Keratinocyte (primary cell): ENCODE data around the gene OSR1. TPM values are rescaled to one million over a fixed set of nuclear protein-coding genes. Genes with fewer than 3 reads are reported as not detected.

Experiments used
- DNase-seq: peaks from one replicate; pipeline ENCODE4 v3.0.0-alpha.2; 2011; ENCODE audit warnings: low read depth, missing footprints, low spot score
- FAIRE-seq: peaks from 2 replicates; lab custom pipeline; 2011; peaks lifted over from hg19 to GRCh38; lab: Jason Lieb, UNC
- H2AFZ ChIP-seq: 2 replicates; pipeline ENCODE4 v1.6.0; 2012; ENCODE audit warnings: low read length, control low read depth, inconsistent platforms; ENCODE audit not compliant: control insufficient read depth
- H3K27ac ChIP-seq: 2 replicates; pipeline ENCODE4 v1.5.1; 2011; ENCODE audit warnings: low read length; ENCODE audit not compliant: control insufficient read depth, insufficient read depth
- H3K27me3 ChIP-seq: 3 replicates; pipeline ENCODE4 v1.6.0; 2011; ENCODE audit warnings: low read length; ENCODE audit not compliant: control insufficient read depth, insufficient read depth; ENCODE audit errors: extremely low read depth
- H3K36me3 ChIP-seq, 2 experiments: 2 replicates in 1 of 2; 3 replicates in 1 of 2; pipeline ENCODE4 v1.5.1; 2011; ENCODE audit warnings: low read length in 2 of 2, mild to moderate bottlenecking in 1 of 2; ENCODE audit not compliant: control insufficient read depth in 2 of 2, insufficient read depth in 2 of 2; ENCODE audit errors: extremely low read depth in 1 of 2
- H3K4me1 ChIP-seq: 3 replicates; pipeline ENCODE4 v1.5.1; 2011; ENCODE audit warnings: low read length; ENCODE audit not compliant: control insufficient read depth, insufficient read depth; ENCODE audit errors: extremely low read depth
- H3K4me2 ChIP-seq: 3 replicates; pipeline ENCODE4 v1.6.0; 2011; ENCODE audit warnings: low read depth, low read length; ENCODE audit not compliant: control insufficient read depth, insufficient read depth; ENCODE audit errors: extremely low read depth
- H3K4me3 ChIP-seq, 3 experiments: fragments of 200-600 bp in 1 of 3; sonication (generic) in 1 of 3; 2 replicates in 2 of 3; 3 replicates in 1 of 3; pipeline ENCODE4 v1.5.1; 2011 to 2016; ENCODE audit warnings: low read length in 3 of 3, mild to moderate bottlenecking in 3 of 3, control low read depth in 2 of 3, inconsistent platforms in 1 of 3, low read depth in 1 of 3, mixed read lengths in 1 of 3, mixed run types in 1 of 3, moderate library complexity in 1 of 3; ENCODE audit not compliant: control insufficient read depth in 2 of 3, insufficient read depth in 2 of 3; ENCODE audit errors: extremely low read depth in 1 of 3
- H3K79me2 ChIP-seq: 2 replicates; pipeline ENCODE4 v1.6.0; 2012; ENCODE audit warnings: low read length; ENCODE audit not compliant: control insufficient read depth, insufficient read depth
- H3K9ac ChIP-seq: 3 replicates; pipeline ENCODE4 v1.6.0; 2011; ENCODE audit warnings: low read length; ENCODE audit not compliant: control insufficient read depth, insufficient read depth; ENCODE audit errors: extremely low read depth
- H3K9me1 ChIP-seq: 3 replicates; pipeline ENCODE4 v1.6.0; 2011; ENCODE audit warnings: low read length; ENCODE audit not compliant: control insufficient read depth, insufficient read depth; ENCODE audit errors: extremely low read depth
- H3K9me3 ChIP-seq: 2 replicates; pipeline ENCODE4 v1.5.1; 2012; ENCODE audit warnings: low read depth, low read length; ENCODE audit not compliant: control insufficient read depth
- H4K20me1 ChIP-seq: 3 replicates; pipeline ENCODE4 v1.6.0; 2011; ENCODE audit warnings: low read length; ENCODE audit not compliant: control insufficient read depth, insufficient read depth; ENCODE audit errors: extremely low read depth
- EZH2 ChIP-seq: IDR thresholded peaks from one replicate; pipeline ENCODE4 v1.6.1; 2012; ENCODE audit warnings: inconsistent platforms, mild to moderate bottlenecking, low read length, moderate library complexity
- dilution Hi-C: fragments of 300-500 bp; cut with MboI; formaldehyde crosslinking; loops from one replicate; pipeline ENCODE4 v1.7.0; 2020; ENCODE audit warnings: low sequenced_read_pairs; ENCODE audit not compliant: extremely low pct_ligation_motif_present
- polyA plus RNA-seq, 5 experiments: library from polyadenylated mRNA; depleted of rRNA in 3 of 5; stranded (reverse) in 3 of 5; stranded (forward) in 1 of 5; unstranded in 1 of 5; fragments of >200 nt; gene quantifications; 1 replicate in 1 of 5; 2 replicates in 3 of 5; 3 replicates in 1 of 5; pipeline versions ENCODE4 v1.2.1 to v1.2.3, GENCODE V29; 2011 to 2012; ENCODE audit warnings: missing spikeins in 2 of 5, low read depth in 1 of 5, low replicate concordance in 1 of 5
- TF ChIP-seq, protein P1 (sequence below), 3 experiments: IDR thresholded peaks in 1 of 3; conservative IDR thresholded peaks in 1 of 3; optimal IDR thresholded peaks in 1 of 3; 2 replicates in 2 of 3; 3 replicates in 1 of 3; pipeline versions ENCODE3 to v1.5.1; 2011; ENCODE audit warnings: low read length in 3 of 3, mild to moderate bottlenecking in 3 of 3, moderate library complexity in 2 of 3, control low read depth in 1 of 3, inconsistent platforms in 1 of 3; ENCODE audit not compliant: insufficient read depth in 2 of 3; ENCODE audit errors: extremely low read depth in 1 of 3

The OSR1 gene
- polyA plus RNA-seq, 1 donor (not counting 4 experiments of a cell fraction or from before 2014, with no cell fraction given) = 0.09 TPM

DNA sequence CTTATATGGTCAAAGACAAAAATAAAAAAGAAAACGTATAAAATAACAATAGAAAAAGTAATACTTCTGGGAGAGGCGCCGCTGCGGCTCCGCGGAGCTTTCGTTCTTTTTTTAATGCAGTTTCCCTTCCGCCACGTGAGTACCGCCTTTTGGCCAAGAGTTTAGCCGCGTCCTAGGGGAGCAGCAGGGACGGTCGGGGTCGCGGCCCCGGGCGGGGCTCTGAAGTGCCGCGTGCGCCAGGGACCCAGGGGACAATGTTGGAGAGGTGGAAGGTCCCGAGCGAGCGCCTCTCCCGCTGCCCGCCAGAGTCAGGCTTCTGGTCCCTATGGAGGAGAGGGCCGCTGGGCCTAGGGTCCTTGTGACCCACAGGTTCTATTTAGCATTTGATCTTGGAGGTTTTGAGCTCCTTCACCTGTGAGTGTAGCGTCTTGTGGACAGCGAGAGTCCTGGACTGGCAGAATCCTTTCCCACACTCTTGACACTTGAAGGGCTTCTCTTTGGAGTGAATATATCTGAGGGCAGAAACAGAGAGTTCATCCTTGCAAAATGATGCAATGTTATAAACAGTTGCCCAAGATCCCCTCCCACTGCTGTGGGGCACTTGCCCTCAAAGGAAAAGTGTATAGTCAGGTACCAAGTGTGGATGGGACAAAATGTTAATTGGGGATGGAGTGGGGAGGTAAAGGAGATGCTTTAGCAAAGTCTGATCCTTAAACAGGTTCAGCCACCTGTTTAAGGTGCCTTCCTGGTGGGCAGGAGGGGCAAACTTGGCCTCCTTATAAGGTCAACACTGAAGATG is 6.3 kb downstream of the OSR1 start:
- no peak overlapping the region for H3K27ac ChIP-seq
- H3K36me3 ChIP-seq = no peaks in the 10 kb centered on the region
- dilution Hi-C loops = loop anchor here (25.0 kb wide), 1 partner anchor 510 kb away; no protein-coding TSS in a partner anchor
- peak overlapping the region in 2 of 3 experiments; percentile 9 to 41 for H3K4me3 ChIP-seq
- DNase-seq (no peak), FAIRE-seq (no peak)
- H3K9ac ChIP-seq = no peak overlapping the region
- TF ChIP-seq, protein P1, sequence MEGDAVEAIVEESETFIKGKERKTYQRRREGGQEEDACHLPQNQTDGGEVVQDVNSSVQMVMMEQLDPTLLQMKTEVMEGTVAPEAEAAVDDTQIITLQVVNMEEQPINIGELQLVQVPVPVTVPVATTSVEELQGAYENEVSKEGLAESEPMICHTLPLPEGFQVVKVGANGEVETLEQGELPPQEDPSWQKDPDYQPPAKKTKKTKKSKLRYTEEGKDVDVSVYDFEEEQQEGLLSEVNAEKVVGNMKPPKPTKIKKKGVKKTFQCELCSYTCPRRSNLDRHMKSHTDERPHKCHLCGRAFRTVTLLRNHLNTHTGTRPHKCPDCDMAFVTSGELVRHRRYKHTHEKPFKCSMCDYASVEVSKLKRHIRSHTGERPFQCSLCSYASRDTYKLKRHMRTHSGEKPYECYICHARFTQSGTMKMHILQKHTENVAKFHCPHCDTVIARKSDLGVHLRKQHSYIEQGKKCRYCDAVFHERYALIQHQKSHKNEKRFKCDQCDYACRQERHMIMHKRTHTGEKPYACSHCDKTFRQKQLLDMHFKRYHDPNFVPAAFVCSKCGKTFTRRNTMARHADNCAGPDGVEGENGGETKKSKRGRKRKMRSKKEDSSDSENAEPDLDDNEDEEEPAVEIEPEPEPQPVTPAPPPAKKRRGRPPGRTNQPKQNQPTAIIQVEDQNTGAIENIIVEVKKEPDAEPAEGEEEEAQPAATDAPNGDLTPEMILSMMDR (optimal IDR thresholded peaks at IDR 0.05 in 1 of 3, IDR thresholded peaks at IDR 0.05 in 1 of 3, conservative IDR thresholded peaks at IDR 0.05 in 1 of 3; ENCODE audit: extremely low read depth in 1 of 3, insufficient read depth in 2 of 3, low read length in 3 of 3) = no peak
- TF ChIP-seq EZH2 = peak; percentile 73
- H3K79me2 ChIP-seq = peaks cover 2% of the 10 kb centered on the region
- H4K20me1 ChIP-seq = no peaks in the 10 kb centered on the region
- no peaks in the 10 kb centered on the region for H3K9me3 ChIP-seq
- peak overlapping the region; percentile 45 for H3K4me2 ChIP-seq
- H3K9me1 ChIP-seq = no peaks in the 10 kb centered on the region
- H3K4me1 ChIP-seq = peaks cover 8% of the 10 kb centered on the region
- peaks cover 71% of the 10 kb centered on the region for H3K27me3 ChIP-seq
- H2AFZ ChIP-seq = no peak overlapping the region

DNA sequence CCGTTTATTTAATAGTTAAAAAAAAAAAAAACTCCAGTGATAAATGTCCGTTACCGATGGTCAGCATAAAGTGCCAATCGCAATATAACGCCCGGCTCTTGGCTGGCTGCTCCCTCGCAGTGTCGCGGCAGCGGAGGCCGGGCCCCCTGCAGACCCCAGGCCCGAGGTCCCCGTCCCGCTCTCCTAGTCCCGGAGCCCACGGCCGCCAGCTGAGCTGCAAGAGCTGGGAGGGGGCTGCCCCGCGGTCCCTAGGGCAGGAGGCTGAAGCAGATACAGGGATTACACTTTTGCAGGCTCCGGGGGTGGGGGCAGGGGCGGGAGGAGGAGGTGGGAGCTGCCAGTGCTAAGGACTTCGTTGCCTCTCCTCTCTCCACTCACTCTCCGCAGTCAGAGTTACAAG is 6.9 kb downstream of the OSR1 start:
- Histone ChIP-seq H2AFZ (no peak overlapping the region), H3K4me1 (peaks cover 13% of the 10 kb centered on the region), H3K4me2 (peak overlapping the region; percentile 45), H4K20me1 (no peaks in the 10 kb centered on the region), H3K4me3 (peak overlapping the region in 2 of 3 experiments; percentile 9 to 41), H3K9ac (no peak overlapping the region), H3K9me1 (no peaks in the 10 kb centered on the region), H3K27ac (no peak overlapping the region), H3K79me2 (peaks cover 4% of the 10 kb centered on the region), H3K9me3 (no peaks in the 10 kb centered on the region), H3K27me3 (peaks cover 65% of the 10 kb centered on the region), H3K36me3 (no peaks in the 10 kb centered on the region)
- no peak for FAIRE-seq
- no peak for TF ChIP-seq EZH2
- TF ChIP-seq, protein P1 (optimal IDR thresholded peaks at IDR 0.05 in 1 of 3, IDR thresholded peaks at IDR 0.05 in 1 of 3, conservative IDR thresholded peaks at IDR 0.05 in 1 of 3; ENCODE audit: extremely low read depth in 1 of 3, insufficient read depth in 2 of 3, low read length in 3 of 3) = no peak
- DNase-seq = no peak
- dilution Hi-C loops = loop anchor here (25.0 kb wide), 1 partner anchor 511 kb away; no protein-coding TSS in a partner anchor
